ENCODE results near the gene COL16A1. TPM values are rescaled to one million over a fixed set of nuclear protein-coding genes. Genes with fewer than 3 reads are reported as not detected.
A peak's percentile ranks its signal among the peaks of the same experiment; 100 is the strongest.

COL16A1 gene
- total RNA-seq = 10 to 100 TPM in 1 of 4 donors, 1 to 10 TPM in 3; 4.3 to 11.4 (median 5.3) TPM

DNA sequence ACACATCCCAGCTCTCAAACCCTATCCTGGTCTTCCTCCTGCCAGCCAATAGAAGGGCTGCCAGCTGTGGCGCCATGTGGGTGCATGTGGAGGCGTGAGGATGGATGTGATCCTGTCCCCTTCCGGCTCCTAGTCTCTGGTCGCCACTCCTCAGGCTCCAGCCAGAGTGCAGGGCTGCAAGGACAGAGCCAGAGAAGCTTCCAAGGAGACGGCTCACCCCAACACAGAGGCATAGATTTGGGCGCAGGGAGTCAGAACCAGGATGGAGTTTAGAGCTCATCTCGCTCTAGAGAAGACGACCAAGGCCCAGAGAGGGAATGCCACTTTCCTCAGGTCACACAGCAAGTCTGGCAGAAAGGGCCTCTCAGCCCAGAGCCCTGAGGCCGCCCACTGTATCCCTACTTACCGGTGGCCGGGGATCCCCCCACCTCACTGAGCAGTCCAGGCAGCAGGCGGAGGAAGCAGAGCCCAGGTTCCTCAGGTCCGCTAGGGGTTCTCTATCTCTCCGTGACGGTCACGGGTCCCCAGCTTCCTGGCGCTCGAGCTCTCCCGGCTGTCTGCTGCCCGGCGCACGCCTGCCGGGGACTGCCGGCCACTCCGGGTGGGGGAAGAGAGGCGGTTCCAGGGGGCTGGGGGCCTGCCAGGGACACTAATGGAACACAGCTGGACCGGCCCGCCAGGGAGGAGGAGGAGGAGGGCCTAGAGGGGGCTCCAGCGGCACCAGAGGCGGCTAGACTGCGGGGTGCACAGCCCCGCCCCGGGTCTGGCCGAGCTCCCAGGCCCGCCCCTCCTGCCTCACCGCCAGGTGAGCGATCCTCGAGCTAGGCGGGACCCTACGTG lies at the start of gene COL16A1:
Gene COL16A1, minus strand, starts transcription at position 587 of the 840 bp plus-strand sequence. CDS start 1,824 bp downstream, outside the sequence.
- DNase-seq (peak; percentile 40 to 62), ATAC-seq (peak; percentile 25 to 28)
- TF ChIP-seq POLR2A (IDR thresholded peaks at IDR 0.05) = peak; percentile 24 to 58
- TF ChIP-seq, protein P1, sequence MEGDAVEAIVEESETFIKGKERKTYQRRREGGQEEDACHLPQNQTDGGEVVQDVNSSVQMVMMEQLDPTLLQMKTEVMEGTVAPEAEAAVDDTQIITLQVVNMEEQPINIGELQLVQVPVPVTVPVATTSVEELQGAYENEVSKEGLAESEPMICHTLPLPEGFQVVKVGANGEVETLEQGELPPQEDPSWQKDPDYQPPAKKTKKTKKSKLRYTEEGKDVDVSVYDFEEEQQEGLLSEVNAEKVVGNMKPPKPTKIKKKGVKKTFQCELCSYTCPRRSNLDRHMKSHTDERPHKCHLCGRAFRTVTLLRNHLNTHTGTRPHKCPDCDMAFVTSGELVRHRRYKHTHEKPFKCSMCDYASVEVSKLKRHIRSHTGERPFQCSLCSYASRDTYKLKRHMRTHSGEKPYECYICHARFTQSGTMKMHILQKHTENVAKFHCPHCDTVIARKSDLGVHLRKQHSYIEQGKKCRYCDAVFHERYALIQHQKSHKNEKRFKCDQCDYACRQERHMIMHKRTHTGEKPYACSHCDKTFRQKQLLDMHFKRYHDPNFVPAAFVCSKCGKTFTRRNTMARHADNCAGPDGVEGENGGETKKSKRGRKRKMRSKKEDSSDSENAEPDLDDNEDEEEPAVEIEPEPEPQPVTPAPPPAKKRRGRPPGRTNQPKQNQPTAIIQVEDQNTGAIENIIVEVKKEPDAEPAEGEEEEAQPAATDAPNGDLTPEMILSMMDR (IDR thresholded peaks at IDR 0.05 in 4 of 5, conservative IDR thresholded peaks at IDR 0.05 in 1 of 5) = no peak
- H3K4me3 ChIP-seq = peak within 1 kb of the TSS; percentile 42 to 50 (median 48)
- intact Hi-C loops (cut with DNase I; ENCODE audit: low total_unique reads) (loop anchor here (2.0 kb wide), 1 partner anchor 31 kb away; no protein-coding TSS in a partner anchor), in situ Hi-C loops (cut with MboI; ENCODE audit: low sequenced_read_pairs in 4 of 4) (no loop called here)
- no peaks in the 10 kb centered on the region for H3K27me3 ChIP-seq
- H3K36me3 ChIP-seq = no peaks in the 10 kb centered on the region
- H3K4me1 ChIP-seq = peaks cover 14 to 36% of the 10 kb centered on the region in 2 donors
- peak within 1 kb of the TSS; percentile 58 to 70 (median 66) for H3K27ac ChIP-seq
- no peaks in the 10 kb centered on the region for H3K9me3 ChIP-seq

DNA sequence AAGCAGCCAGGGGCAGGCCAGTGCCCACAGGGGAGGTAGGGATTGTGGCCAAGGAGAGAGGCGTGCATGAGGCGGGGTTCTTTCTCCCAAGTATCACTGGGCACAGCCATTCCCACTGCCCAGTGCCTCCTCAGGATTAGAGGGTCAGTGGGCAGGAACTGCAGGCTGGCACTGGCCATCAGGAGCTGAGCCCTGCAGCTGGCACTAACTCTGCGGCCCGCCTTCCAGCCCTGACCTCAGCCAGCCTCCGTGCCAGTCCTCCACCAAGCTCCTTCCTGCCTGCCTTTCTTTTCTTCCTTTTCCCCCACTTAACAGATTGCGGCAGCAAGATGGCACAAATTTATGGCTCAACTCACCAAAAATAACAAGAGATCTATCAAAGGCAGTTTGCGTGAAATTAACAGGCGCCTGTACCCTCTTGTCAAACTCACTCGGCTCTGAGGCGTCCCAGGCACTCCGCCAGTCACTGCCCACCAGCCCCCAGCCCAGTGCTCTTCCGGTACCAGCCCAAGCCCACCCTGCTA lies 49.2 kb upstream of the COL16A1 start:
- Histone ChIP-seq H3K27ac (peak overlapping the region in 1 of 4 donors; percentile 65), H3K4me3 (no peak overlapping the region), H3K36me3 (no peaks in the 10 kb centered on the region), H3K27me3 (no peaks in the 10 kb centered on the region), H3K4me1 (peaks cover 16 to 45% of the 10 kb centered on the region in 2 donors), H3K9me3 (no peaks in the 10 kb centered on the region)
- DNase-seq (no peak), ATAC-seq (no peak)
- TF ChIP-seq, protein P1 (IDR thresholded peaks at IDR 0.05 in 4 of 5, conservative IDR thresholded peaks at IDR 0.05 in 1 of 5) = no peak
- TF ChIP-seq POLR2A (IDR thresholded peaks at IDR 0.05) = no peak
- intact Hi-C loops (cut with DNase I; ENCODE audit: low total_unique reads) (loop anchor here (2.0 kb wide), 1 partner anchor 38 kb away; no protein-coding TSS in a partner anchor), in situ Hi-C loops (cut with MboI; ENCODE audit: low sequenced_read_pairs in 4 of 4) (no loop called here)

DNA sequence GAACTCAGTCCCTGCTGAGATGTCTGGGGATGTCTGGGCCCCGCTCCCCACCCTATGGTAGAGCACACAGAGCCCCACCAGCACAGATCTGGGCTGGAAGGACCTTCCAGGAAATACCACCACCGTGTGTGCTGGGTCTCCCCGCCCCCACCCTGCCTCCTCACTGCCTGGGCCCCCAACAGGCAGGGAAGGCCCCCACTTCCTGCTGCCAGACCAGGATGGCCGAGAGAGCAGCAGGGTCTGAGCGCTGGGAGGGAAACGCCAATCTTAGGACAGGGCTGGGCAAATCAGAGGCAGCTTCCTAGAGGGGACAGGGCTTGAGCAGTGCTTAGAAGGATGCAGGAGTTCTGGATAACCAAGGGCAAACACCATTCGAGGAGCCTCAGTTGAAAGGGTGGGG lies 48.4 kb upstream of the COL16A1 start:
- intact Hi-C loops (cut with DNase I; ENCODE audit: low total_unique reads) = loop anchor here (2.0 kb wide), 1 partner anchor 37 kb away; no protein-coding TSS in a partner anchor
- no peaks in the 10 kb centered on the region for H3K36me3 ChIP-seq
- ATAC-seq = no peak
- no peak overlapping the region for H3K27ac ChIP-seq
- H3K27me3 ChIP-seq = no peaks in the 10 kb centered on the region
- in situ Hi-C loops (cut with MboI; ENCODE audit: low sequenced_read_pairs in 4 of 4) = no loop called here
- DNase-seq = no peak
- TF ChIP-seq, protein P1 (IDR thresholded peaks at IDR 0.05 in 4 of 5, conservative IDR thresholded peaks at IDR 0.05 in 1 of 5) = no peak
- TF ChIP-seq POLR2A (IDR thresholded peaks at IDR 0.05) = no peak
- H3K4me1 ChIP-seq = peaks cover 16 to 45% of the 10 kb centered on the region in 2 donors
- H3K4me3 ChIP-seq = no peak overlapping the region
- no peaks in the 10 kb centered on the region for H3K9me3 ChIP-seq

DNA sequence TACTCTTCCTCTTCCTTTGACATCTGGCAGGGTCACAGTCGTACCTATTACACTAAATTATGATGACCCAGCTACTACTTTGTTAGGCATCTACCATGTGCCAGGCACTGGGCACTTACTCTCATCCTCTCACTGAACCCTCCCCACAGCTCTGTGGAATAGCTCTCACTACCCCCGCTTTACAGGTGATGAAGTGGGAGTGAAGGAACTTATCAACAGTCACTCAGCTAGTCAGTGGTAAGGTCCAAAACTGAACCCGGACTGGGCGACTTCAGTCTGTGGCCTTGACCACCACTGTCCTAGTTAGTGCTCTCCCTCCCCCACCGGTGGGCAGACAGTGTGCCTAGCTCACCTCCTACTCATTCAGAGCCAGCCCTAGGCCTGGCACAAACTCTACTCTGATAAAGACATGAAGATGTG lies 48.0 kb upstream of the COL16A1 start:
- in situ Hi-C loops (cut with MboI; ENCODE audit: low sequenced_read_pairs in 4 of 4) = no loop called here
- H3K27me3 ChIP-seq = no peaks in the 10 kb centered on the region
- no peak for ATAC-seq
- DNase-seq = no peak
- H3K4me1 ChIP-seq = peaks cover 16 to 45% of the 10 kb centered on the region in 2 donors
- intact Hi-C loops (cut with DNase I; ENCODE audit: low total_unique reads) = loop anchor here (2.0 kb wide), 1 partner anchor 37 kb away; no protein-coding TSS in a partner anchor
- H3K36me3 ChIP-seq = no peaks in the 10 kb centered on the region
- no peaks in the 10 kb centered on the region for H3K9me3 ChIP-seq
- no peak overlapping the region for H3K27ac ChIP-seq
- H3K4me3 ChIP-seq = no peak overlapping the region
- TF ChIP-seq, protein P1 (IDR thresholded peaks at IDR 0.05 in 4 of 5, conservative IDR thresholded peaks at IDR 0.05 in 1 of 5) = no peak
- TF ChIP-seq POLR2A (IDR thresholded peaks at IDR 0.05) = no peak

All from gastrocnemius medialis (tissue), 4 donors.